GM18520 (cell line): ENCODE results near the gene SECISBP2.

Experiments used
- ATAC-seq: cut with Tn5 transposase; IDR thresholded peaks from one replicate; pipeline ENCODE4 v1.9.1; 2021; ENCODE audit not compliant: unreplicated experiment

SECISBP2 gene

GRCh38 chr9:89380437-89381307 is 62.4 kb downstream of the SECISBP2 start:
- ATAC-seq, result no peak

GRCh38 chr9:89381308-89381609 is 63.0 kb downstream of the SECISBP2 start:
- ATAC-seq, result no peak

- ATAC-seq, result no peak
These were observed 64.0 kb downstream of the SECISBP2 start for GRCh38 chr9:89382026-89382986.

- ATAC-seq, result no peak
These were observed 64.9 kb downstream of the SECISBP2 start for GRCh38 chr9:89383030-89383720.

- no peak for ATAC-seq
These were observed 65.5 kb downstream of the SECISBP2 start for GRCh38 chr9:89383721-89384300.

GRCh38 chr9:89384783-89385182 is 66.5 kb downstream of the SECISBP2 start:
- ATAC-seq, result no peak

GRCh38 chr9:89386206-89386605 is 67.9 kb downstream of the SECISBP2 start:
- ATAC-seq, result no peak

- ATAC-seq, result no peak
These were observed 68.5 kb downstream of the SECISBP2 start for GRCh38 chr9:89386797-89387196.

- no peak for ATAC-seq
These were observed 69.0 kb downstream of the SECISBP2 start for GRCh38 chr9:89387197-89387849.

GRCh38 chr9:89388084-89388867 is 70.0 kb downstream of the SECISBP2 start:
- no peak for ATAC-seq

GRCh38 chr9:89388868-89389177 is 70.5 kb downstream of the SECISBP2 start:
- no peak for ATAC-seq

- ATAC-seq, result no peak
These were observed 71.8 kb downstream of the SECISBP2 start for GRCh38 chr9:89390068-89390555.

- no peak for ATAC-seq
These were observed 72.3 kb downstream of the SECISBP2 start for GRCh38 chr9:89390578-89391116.

- ATAC-seq, result no peak
These were observed 73.3 kb downstream of the SECISBP2 start for GRCh38 chr9:89391585-89391984.

- no peak for ATAC-seq
These were observed 76.1 kb downstream of the SECISBP2 start for GRCh38 chr9:89394412-89394811.

- ATAC-seq, result no peak
These were observed 77.8 kb downstream of the SECISBP2 start for GRCh38 chr9:89395931-89396710.

GRCh38 chr9:89397471-89397870 is 79.2 kb downstream of the SECISBP2 start:
- ATAC-seq, result no peak

- ATAC-seq, result no peak
These were observed 80.3 kb downstream of the SECISBP2 start for GRCh38 chr9:89398621-89399020.
